HEK293 (cell line): ENCODE measurements around the gene TMEM184A.

ENCODE experiments used
- CTCF ChIA-PET: fragments of 350-600 bp; formaldehyde crosslinking; extraction: SDS; loops from one replicate; lab custom pipeline; 2021; ENCODE audit warnings: antibody characterized with exemption; lab: Yijun Ruan, JAX
- POLR2A ChIA-PET: fragments of 300-600 bp; formaldehyde crosslinking; extraction: SDS; loops from one replicate; lab custom pipeline; 2020; ENCODE audit warnings: antibody characterized with exemption, inconsistent platforms; lab: Yijun Ruan, JAX
- H3K27ac ChIP-seq: fragments of 200-500 bp; sonication (Bioruptor generic); 2 replicates; pipeline ENCODE4 v1.5.1; 2014; ENCODE audit warnings: low read depth, low read length, control low read depth, inconsistent platforms; ENCODE audit errors: extremely low read depth
- H3K36me3 ChIP-seq, 2 experiments: fragments of 200-500 bp in 1 of 2; sonication (Bioruptor generic) in 1 of 2; 1 replicate in 1 of 2; 2 replicates in 1 of 2; pipeline ENCODE4 v1.5.1; 2014 to 2017; ENCODE audit warnings: inconsistent platforms in 2 of 2, low read length in 2 of 2; ENCODE audit not compliant: control insufficient read depth in 2 of 2, insufficient read depth in 1 of 2
- H3K4me1 ChIP-seq: fragments of 200-500 bp; sonication (Bioruptor generic); 2 replicates; pipeline ENCODE4 v1.5.1; 2014; ENCODE audit warnings: mild to moderate bottlenecking, low read length, inconsistent platforms; ENCODE audit not compliant: control insufficient read depth, insufficient read depth
- H3K4me3 ChIP-seq: 2 replicates; pipeline ENCODE4 v1.5.1; 2011; ENCODE audit warnings: low read depth, mild to moderate bottlenecking, control low read depth, low read length, moderate library complexity
- H3K9me3 ChIP-seq: fragments of 200-500 bp; sonication (Bioruptor generic); 2 replicates; pipeline ENCODE4 v1.5.1; 2014; ENCODE audit warnings: low read depth, low read length, inconsistent platforms; ENCODE audit not compliant: control insufficient read depth, insufficient read depth
- GFI1B ChIP-seq: fragments of 450-650 bp; formaldehyde crosslinking; IDR thresholded peaks from 2 replicates; pipeline ENCODE4 v1.5.1; 2016; ENCODE audit warnings: missing biosample characterization, missing genetic modification characterization
- GLIS2 ChIP-seq: fragments of 450-650 bp; formaldehyde crosslinking; IDR thresholded peaks from 2 replicates; pipeline ENCODE4 v1.5.1; 2016; ENCODE audit warnings: missing biosample characterization, missing genetic modification characterization
- SETDB1 ChIP-seq: IDR thresholded peaks from one replicate; pipeline ENCODE4 v1.6.1; 2017; ENCODE audit warnings: mild to moderate bottlenecking, low read length, moderate library complexity, mixed read lengths; ENCODE audit not compliant: insufficient read length
- YY1 ChIP-seq: fragments of 450-650 bp; formaldehyde crosslinking; IDR thresholded peaks from 2 replicates; pipeline ENCODE4 v1.5.1; 2018; ENCODE audit warnings: missing biosample characterization, missing genetic modification characterization
- ZBTB17 ChIP-seq: fragments of 450-650 bp; formaldehyde crosslinking; IDR thresholded peaks from 2 replicates; pipeline ENCODE4 v1.5.1; 2016; ENCODE audit warnings: missing biosample characterization, missing genetic modification characterization
- ZNF211 ChIP-seq: fragments of 450-650 bp; formaldehyde crosslinking; IDR thresholded peaks from 2 replicates; pipeline ENCODE4 v1.5.1; 2016; ENCODE audit warnings: low read depth, missing biosample characterization, missing genetic modification characterization
- ZNF239 ChIP-seq: fragments of 450-650 bp; formaldehyde crosslinking; IDR thresholded peaks from 2 replicates; pipeline ENCODE4 v1.5.1; 2016; ENCODE audit warnings: missing biosample characterization, missing genetic modification characterization
- ZNF423 ChIP-seq: fragments of 450-650 bp; formaldehyde crosslinking; IDR thresholded peaks from 2 replicates; pipeline ENCODE4 v1.5.1; 2016; ENCODE audit warnings: missing biosample characterization, missing genetic modification characterization
- ZNF514 ChIP-seq: fragments of 450-650 bp; formaldehyde crosslinking; IDR thresholded peaks from 2 replicates; pipeline ENCODE4 v1.5.1; 2016; ENCODE audit warnings: missing biosample characterization, missing genetic modification characterization
- ZNF610 ChIP-seq: fragments of 450-650 bp; formaldehyde crosslinking; IDR thresholded peaks from 2 replicates; pipeline ENCODE4 v1.5.1; 2016; ENCODE audit warnings: missing biosample characterization, missing genetic modification characterization, borderline replicate concordance
- ZNF777 ChIP-seq: fragments of 450-650 bp; formaldehyde crosslinking; IDR thresholded peaks from 2 replicates; pipeline ENCODE4 v1.5.1; 2017; ENCODE audit warnings: missing biosample characterization, missing genetic modification characterization, borderline replicate concordance
- ZNF791 ChIP-seq: fragments of 450-650 bp; formaldehyde crosslinking; IDR thresholded peaks from 2 replicates; pipeline ENCODE4 v1.5.1; 2016; ENCODE audit warnings: missing biosample characterization, missing genetic modification characterization
- ZNF843 ChIP-seq: fragments of 450-650 bp; formaldehyde crosslinking; IDR thresholded peaks from 2 replicates; pipeline ENCODE4 v1.5.1; 2016; ENCODE audit warnings: missing biosample characterization, missing genetic modification characterization
- ZSCAN16 ChIP-seq: fragments of 450-650 bp; formaldehyde crosslinking; IDR thresholded peaks from 2 replicates; pipeline ENCODE4 v1.5.1; 2016; ENCODE audit warnings: missing biosample characterization, missing genetic modification characterization
- ZSCAN23 ChIP-seq: fragments of 450-650 bp; formaldehyde crosslinking; IDR thresholded peaks from 2 replicates; pipeline ENCODE4 v1.5.1; 2016; ENCODE audit warnings: missing biosample characterization, missing genetic modification characterization
- TF ChIP-seq, protein P1 (sequence below): fragments of 450-650 bp; formaldehyde crosslinking; IDR thresholded peaks from 2 replicates; pipeline ENCODE4; 2016; ENCODE audit warnings: missing biosample characterization, missing genetic modification characterization
- TF ChIP-seq, protein P2 (sequence below): fragments of 450-650 bp; formaldehyde crosslinking; IDR thresholded peaks from 2 replicates; pipeline ENCODE4 v1.5.1; 2017; ENCODE audit warnings: missing biosample characterization, missing genetic modification characterization
- TF ChIP-seq, protein P3 (sequence below): fragments of 450-650 bp; formaldehyde crosslinking; IDR thresholded peaks from 2 replicates; pipeline ENCODE4 v1.5.1; 2016; ENCODE audit warnings: missing biosample characterization, missing genetic modification characterization
- TF ChIP-seq, protein P4 (sequence below): fragments of 450-650 bp; formaldehyde crosslinking; IDR thresholded peaks from 2 replicates; pipeline ENCODE4 v1.5.1; 2016; ENCODE audit warnings: missing biosample characterization, missing genetic modification characterization
- TF ChIP-seq, protein P5 (sequence below): fragments of 450-650 bp; formaldehyde crosslinking; IDR thresholded peaks from 2 replicates; pipeline ENCODE4 v1.5.1; 2016; ENCODE audit warnings: missing biosample characterization, missing genetic modification characterization

The TMEM184A gene

DNA sequence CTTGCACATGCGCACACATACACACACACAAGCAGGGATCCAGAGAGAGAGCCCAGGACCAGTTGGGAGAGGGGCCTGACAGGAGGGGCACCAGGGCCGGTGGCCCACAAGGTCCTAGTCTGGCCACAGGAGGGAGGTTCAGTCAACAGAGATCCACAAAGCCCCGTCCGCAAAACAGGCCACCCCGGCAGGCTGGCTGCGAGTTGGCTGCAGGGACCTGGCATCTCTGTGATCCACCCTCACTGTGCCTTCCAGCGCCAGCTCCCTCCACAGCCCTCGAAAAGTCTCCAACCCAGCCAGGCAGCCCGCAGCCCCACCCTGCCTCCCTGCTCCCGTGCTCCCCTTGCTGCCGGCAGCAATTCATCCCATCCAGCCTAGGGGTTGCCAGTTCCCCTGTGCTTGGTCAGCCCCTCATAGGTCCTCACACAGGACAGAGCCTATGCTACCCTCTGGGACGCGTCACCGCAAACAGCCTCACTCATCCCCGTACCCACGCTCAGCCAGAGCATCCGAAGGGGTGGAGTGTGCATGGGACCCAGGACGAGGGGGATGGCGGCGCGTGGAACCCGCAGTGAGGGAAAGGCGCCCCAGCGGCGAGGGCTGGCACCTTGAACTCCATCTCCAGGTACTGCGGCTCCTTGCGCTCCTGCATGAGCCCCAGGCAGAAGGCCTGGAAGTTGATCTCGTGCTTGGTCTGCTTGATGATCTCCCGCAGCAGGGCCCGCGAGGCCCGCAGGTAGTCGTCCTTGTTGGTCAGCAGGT is 59.3 kb downstream of the TMEM184A start:
- Histone ChIP-seq H3K36me3 (peaks cover 6 to 74% of the 10 kb centered on the region in 2 experiments; a peak in 2 of 3 replicates), H3K9me3 (no peaks in the 10 kb centered on the region), H3K27ac (no peak overlapping the region), H3K4me1 (no peaks in the 10 kb centered on the region), H3K4me3 (no peak overlapping the region)
- CTCF ChIA-PET, result no interaction called here
- TF ChIP-seq ZNF791 (tag by site-specific recombination), result no peak
- no peak for TF ChIP-seq ZNF211 (tag by site-specific recombination)
- TF ChIP-seq ZNF514, result no peak
- TF ChIP-seq ZSCAN16 (tag by site-specific recombination), result no peak
- TF ChIP-seq, protein P1, sequence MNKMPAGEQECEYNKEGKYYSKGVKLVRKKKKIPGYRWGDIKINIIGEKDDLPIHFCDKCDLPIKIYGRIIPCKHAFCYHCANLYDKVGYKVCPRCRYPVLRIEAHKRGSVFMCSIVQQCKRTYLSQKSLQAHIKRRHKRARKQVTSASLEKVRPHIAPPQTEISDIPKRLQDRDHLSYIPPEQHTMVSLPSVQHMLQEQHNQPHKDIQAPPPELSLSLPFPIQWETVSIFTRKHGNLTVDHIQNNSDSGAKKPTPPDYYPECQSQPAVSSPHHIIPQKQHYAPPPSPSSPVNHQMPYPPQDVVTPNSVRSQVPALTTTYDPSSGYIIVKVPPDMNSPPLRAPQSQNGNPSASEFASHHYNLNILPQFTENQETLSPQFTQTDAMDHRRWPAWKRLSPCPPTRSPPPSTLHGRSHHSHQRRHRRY (tag by site-specific recombination), result no peak
- no peak for TF ChIP-seq ZSCAN23 (tag by site-specific recombination)
- no peak for TF ChIP-seq YY1 (tag by site-specific recombination)
- TF ChIP-seq ZNF610 (tag by site-specific recombination), result no peak
- no peak for TF ChIP-seq ZNF239
- TF ChIP-seq, protein P2, sequence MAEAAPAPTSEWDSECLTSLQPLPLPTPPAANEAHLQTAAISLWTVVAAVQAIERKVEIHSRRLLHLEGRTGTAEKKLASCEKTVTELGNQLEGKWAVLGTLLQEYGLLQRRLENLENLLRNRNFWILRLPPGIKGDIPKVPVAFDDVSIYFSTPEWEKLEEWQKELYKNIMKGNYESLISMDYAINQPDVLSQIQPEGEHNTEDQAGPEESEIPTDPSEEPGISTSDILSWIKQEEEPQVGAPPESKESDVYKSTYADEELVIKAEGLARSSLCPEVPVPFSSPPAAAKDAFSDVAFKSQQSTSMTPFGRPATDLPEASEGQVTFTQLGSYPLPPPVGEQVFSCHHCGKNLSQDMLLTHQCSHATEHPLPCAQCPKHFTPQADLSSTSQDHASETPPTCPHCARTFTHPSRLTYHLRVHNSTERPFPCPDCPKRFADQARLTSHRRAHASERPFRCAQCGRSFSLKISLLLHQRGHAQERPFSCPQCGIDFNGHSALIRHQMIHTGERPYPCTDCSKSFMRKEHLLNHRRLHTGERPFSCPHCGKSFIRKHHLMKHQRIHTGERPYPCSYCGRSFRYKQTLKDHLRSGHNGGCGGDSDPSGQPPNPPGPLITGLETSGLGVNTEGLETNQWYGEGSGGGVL, result no peak
- POLR2A ChIA-PET, result no interaction called here

DNA sequence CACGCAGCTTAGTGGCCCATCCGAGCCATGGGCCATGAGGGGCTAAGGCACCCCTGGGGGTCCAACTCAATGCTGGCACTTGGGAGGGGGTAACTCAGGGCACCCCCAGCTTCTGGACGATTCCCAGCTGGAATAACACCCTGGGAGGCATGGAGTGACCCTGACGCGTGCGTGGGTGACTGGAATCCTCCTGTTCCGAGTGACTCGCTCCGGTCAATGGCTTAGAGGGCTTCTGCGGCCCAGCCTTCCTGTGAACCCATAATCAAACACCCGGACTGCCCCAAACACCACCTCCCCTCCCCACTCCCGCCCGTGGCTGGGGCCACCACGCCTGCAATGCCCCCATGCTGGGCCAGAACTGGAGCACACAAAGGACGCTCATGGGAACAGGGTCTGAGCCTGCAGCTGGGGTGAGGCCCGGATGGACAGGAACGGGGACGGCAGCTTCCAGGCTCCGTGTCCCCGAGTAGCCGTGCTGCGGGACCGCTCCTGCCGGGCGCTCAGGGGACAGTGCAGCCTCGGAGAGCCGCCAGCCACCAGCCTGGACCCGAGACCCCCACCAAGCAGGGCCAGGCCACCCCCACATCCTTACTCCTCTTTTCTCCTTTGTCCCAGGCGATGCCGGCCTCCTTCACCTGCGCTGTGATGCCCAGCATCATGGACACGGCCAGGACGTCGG is 60.3 kb downstream of the TMEM184A start:
- Histone ChIP-seq H3K4me3 (no peak overlapping the region), H3K9me3 (no peaks in the 10 kb centered on the region), H3K4me1 (no peaks in the 10 kb centered on the region), H3K36me3 (peaks cover 3 to 76% of the 10 kb centered on the region in 2 experiments; a peak in 2 of 3 replicates), H3K27ac (no peak overlapping the region)
- ChIA-PET CTCF (no interaction called here), POLR2A (no interaction called here)
- TF ChIP-seq, protein P3, sequence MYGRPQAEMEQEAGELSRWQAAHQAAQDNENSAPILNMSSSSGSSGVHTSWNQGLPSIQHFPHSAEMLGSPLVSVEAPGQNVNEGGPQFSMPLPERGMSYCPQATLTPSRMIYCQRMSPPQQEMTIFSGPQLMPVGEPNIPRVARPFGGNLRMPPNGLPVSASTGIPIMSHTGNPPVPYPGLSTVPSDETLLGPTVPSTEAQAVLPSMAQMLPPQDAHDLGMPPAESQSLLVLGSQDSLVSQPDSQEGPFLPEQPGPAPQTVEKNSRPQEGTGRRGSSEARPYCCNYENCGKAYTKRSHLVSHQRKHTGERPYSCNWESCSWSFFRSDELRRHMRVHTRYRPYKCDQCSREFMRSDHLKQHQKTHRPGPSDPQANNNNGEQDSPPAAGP, result no peak
- TF ChIP-seq ZBTB17 (tag by site-specific recombination), result no peak
- TF ChIP-seq, protein P4, sequence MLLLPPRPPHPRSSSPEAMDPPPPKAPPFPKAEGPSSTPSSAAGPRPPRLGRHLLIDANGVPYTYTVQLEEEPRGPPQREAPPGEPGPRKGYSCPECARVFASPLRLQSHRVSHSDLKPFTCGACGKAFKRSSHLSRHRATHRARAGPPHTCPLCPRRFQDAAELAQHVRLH (tag by site-specific recombination), result no peak
- TF ChIP-seq GFI1B (tag by site-specific recombination), result no peak
- no peak for TF ChIP-seq ZNF843
- 0 out of 2 replicates have a peak, but pooled peaks have one; percentile 23 for TF ChIP-seq GLIS2

DNA sequence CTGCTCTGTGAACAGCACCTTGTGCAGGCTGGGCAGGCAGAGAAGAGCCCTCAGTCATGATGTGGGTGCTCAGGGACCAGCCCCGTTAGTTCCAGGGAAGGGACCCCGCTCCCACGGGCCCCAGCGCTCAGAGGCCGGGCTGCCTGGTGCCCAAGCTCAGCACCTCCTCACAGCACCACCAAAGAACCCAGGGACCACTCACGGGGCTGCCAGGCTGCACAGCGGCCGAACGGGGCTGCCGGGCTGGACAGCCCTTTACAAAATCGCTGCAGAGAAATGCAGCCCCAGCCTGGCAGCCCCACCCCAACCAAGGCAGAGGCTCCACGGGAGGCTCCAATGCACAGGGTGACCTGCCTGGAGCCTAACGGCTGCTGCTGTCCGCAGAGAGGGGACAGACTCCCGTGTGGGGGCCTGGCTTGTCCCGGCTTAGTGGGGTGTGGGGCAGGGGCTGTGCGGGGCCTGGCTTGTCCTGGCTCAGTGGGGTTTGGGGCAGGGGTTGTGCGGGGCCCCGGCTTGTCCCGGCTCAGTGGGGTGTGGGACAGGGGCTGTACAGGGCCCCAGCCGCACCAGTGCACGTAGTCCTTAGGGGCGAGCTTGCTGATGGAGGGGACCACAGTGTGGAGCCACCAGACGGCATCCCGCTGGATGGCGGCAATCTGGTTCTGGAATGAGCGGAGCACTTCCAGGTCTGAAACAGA is 61.0 kb downstream of the TMEM184A start:
- no peak overlapping the region for H3K27ac ChIP-seq
- CTCF ChIA-PET, result no interaction called here
- peaks cover 0 to 76% of the 10 kb centered on the region in 2 experiments; a peak in 2 of 3 replicates for H3K36me3 ChIP-seq
- no peaks in the 10 kb centered on the region for H3K9me3 ChIP-seq
- POLR2A ChIA-PET, result no interaction called here
- no peak overlapping the region for H3K4me3 ChIP-seq
- no peaks in the 10 kb centered on the region for H3K4me1 ChIP-seq
- TF ChIP-seq, protein P5, sequence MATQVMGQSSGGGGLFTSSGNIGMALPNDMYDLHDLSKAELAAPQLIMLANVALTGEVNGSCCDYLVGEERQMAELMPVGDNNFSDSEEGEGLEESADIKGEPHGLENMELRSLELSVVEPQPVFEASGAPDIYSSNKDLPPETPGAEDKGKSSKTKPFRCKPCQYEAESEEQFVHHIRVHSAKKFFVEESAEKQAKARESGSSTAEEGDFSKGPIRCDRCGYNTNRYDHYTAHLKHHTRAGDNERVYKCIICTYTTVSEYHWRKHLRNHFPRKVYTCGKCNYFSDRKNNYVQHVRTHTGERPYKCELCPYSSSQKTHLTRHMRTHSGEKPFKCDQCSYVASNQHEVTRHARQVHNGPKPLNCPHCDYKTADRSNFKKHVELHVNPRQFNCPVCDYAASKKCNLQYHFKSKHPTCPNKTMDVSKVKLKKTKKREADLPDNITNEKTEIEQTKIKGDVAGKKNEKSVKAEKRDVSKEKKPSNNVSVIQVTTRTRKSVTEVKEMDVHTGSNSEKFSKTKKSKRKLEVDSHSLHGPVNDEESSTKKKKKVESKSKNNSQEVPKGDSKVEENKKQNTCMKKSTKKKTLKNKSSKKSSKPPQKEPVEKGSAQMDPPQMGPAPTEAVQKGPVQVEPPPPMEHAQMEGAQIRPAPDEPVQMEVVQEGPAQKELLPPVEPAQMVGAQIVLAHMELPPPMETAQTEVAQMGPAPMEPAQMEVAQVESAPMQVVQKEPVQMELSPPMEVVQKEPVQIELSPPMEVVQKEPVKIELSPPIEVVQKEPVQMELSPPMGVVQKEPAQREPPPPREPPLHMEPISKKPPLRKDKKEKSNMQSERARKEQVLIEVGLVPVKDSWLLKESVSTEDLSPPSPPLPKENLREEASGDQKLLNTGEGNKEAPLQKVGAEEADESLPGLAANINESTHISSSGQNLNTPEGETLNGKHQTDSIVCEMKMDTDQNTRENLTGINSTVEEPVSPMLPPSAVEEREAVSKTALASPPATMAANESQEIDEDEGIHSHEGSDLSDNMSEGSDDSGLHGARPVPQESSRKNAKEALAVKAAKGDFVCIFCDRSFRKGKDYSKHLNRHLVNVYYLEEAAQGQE (tag by site-specific recombination), result no peak
- TF ChIP-seq SETDB1, result no peak
- no peak for TF ChIP-seq ZNF777 (tag by site-specific recombination)
- no peak for TF ChIP-seq ZNF423 (tag by site-specific recombination)
